A549 (cell line): ENCODE results near the gene SLC12A8.

Experiments
- BHLHE40 ChIP-seq: IDR thresholded peaks from 2 replicates; pipeline ENCODE4 v1.6.1; 2012; ENCODE audit warnings: low read depth, low read length, inconsistent platforms
- CTCF ChIP-seq: fragments of >200 bp; sonication (Bioruptor Twin); formaldehyde crosslinking; IDR thresholded peaks from 3 replicates; pipeline ENCODE4 v1.5.1; 2016
- HDAC2 ChIP-seq: fragments of 200-600 bp; sonication (generic); IDR thresholded peaks from 2 replicates; pipeline ENCODE4 v1.6.1; 2016
- HMGXB4 ChIP-seq: fragments of 250-450 bp; sonication (Bioruptor Pico); IDR thresholded peaks from 2 replicates; pipeline ENCODE4 v1.5.0; 2021; ENCODE audit warnings: mild to moderate bottlenecking, moderate library complexity, borderline replicate concordance
- MAZ ChIP-seq: fragments of 150-350 bp; IDR thresholded peaks from 2 replicates; pipeline ENCODE4 v1.6.1; 2014; ENCODE audit warnings: antibody characterized with exemption, low read depth, low read length, borderline replicate concordance
- RAD21 ChIP-seq, 2 experiments: fragments of >200 bp in 1 of 2; sonication (Bioruptor Twin) in 1 of 2; formaldehyde crosslinking in 1 of 2; IDR thresholded peaks in 1 of 2; conservative IDR thresholded peaks in 1 of 2; 2 replicates in 1 of 2; 3 replicates in 1 of 2; pipeline ENCODE4 v1.6.1; 2012 to 2018; ENCODE audit warnings: inconsistent platforms in 1 of 2
- RCOR1 ChIP-seq: fragments of 150-350 bp; IDR thresholded peaks from 2 replicates; pipeline ENCODE4 v1.6.1; 2014; ENCODE audit warnings: antibody characterized with exemption, low read length, low read depth
- REST ChIP-seq: fragments of 200-600 bp; sonication (generic); IDR thresholded peaks from 2 replicates; pipeline ENCODE4 v1.6.1; 2016; ENCODE audit warnings: antibody characterized with exemption, mild to moderate bottlenecking, moderate library complexity
- RNF2 ChIP-seq: fragments of 200-600 bp; sonication (generic); IDR thresholded peaks from 2 replicates; pipeline ENCODE4 v1.6.1; 2016; ENCODE audit warnings: low read depth, mild to moderate bottlenecking, antibody characterized with exemption, moderate library complexity, borderline replicate concordance
- ZNF302 ChIP-seq: fragments of 250-450 bp; sonication (Bioruptor Pico); IDR thresholded peaks from 2 replicates; pipeline ENCODE4 v1.9.0; 2021; ENCODE audit warnings: inconsistent platforms, mild to moderate bottlenecking, moderate library complexity
- TF ChIP-seq, protein P1 (sequence below): IDR thresholded peaks from 2 replicates; pipeline ENCODE4 v1.6.1; 2012; ENCODE audit warnings: low read depth, borderline replicate concordance

DNA sequence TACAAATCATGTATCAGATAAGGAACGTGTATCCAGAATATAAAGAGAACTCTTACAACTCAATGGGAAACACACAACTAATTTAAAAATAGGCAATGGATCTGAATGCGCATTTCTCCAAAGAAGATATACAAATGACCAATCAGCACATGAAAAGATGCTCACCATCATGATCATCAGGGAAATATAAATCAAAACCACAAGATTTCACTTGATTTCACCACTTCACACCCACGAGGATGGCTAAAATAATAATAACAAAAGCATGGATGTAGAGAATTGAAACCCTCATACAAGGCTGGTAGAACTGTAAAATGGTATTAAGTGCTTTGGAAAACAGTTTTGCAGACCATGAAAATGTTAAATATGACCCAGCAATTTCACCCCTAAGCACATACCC lies 26.7 kb upstream of the SLC12A8 start:
- TF ChIP-seq RNF2 (no peak), CTCF (no peak), HMGXB4 (CRISPR knock-in tag) (no peak), RCOR1 (no peak), HDAC2 (no peak), ZNF302 (CRISPR knock-in tag) (no peak), RAD21 (conservative IDR thresholded peaks at IDR 0.05 in 1 of 2, IDR thresholded peaks at IDR 0.05 in 1 of 2) (no peak), BHLHE40 (no peak), MAZ (no peak), REST (no peak)
- TF ChIP-seq, protein P1, sequence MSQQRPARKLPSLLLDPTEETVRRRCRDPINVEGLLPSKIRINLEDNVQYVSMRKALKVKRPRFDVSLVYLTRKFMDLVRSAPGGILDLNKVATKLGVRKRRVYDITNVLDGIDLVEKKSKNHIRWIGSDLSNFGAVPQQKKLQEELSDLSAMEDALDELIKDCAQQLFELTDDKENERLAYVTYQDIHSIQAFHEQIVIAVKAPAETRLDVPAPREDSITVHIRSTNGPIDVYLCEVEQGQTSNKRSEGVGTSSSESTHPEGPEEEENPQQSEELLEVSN = no peak
